ENCODE data around the gene ZNF396.

Gene ZNF396

GRCh38 chr18:35355140-35355618 lies 22.0 kb downstream of the ZNF396 start:
- WGBS (ENCODE audit: extremely low coverage, insufficient coverage, low lambda C conversion rate): no CpG with 5 or more reads among the region's 4 CpGs
- peaks cover 3% of the 10 kb centered on the region for H3K4me1 ChIP-seq (ENCODE audit: control insufficient read depth, low read depth, low read length)
- no peaks in the 10 kb centered on the region for H3K79me2 ChIP-seq (ENCODE audit: control insufficient read depth, insufficient read depth, low read length)
- peak overlapping the region; percentile 27 for H3K9ac ChIP-seq (ENCODE audit: low read length)
- H3K79me1 ChIP-seq (ENCODE audit: low read length): no peaks in the 10 kb centered on the region
- H3K36me3 ChIP-seq (ENCODE audit: control insufficient read depth, insufficient read depth, low read length): no peaks in the 10 kb centered on the region
- peak overlapping the region; percentile 97 for H4K8ac ChIP-seq (ENCODE audit: low read depth, low read length)
- H2BK120ac ChIP-seq (ENCODE audit: low read depth, low read length): peak overlapping the region; percentile 95
- H2AK5ac ChIP-seq (ENCODE audit: low read length): no peak overlapping the region
- peak overlapping the region; percentile 52 for H3K56ac ChIP-seq (ENCODE audit: low read length)
- no peak overlapping the region for H3K23ac ChIP-seq (ENCODE audit: low read length)
- peak overlapping the region; percentile 35 for H3K27ac ChIP-seq (ENCODE audit: low read depth, low read length)
- H3K4me3 ChIP-seq (ENCODE audit: low read length): no peak overlapping the region
- peak overlapping the region; percentile 78 for H4K5ac ChIP-seq (ENCODE audit: low read length)
- H3K4me2 ChIP-seq (ENCODE audit: low read length): no peak overlapping the region
- peak; percentile 96 for DNase-seq
- H3K27me3 ChIP-seq (ENCODE audit: insufficient read depth, low read length, poor library complexity): no peaks in the 10 kb centered on the region
- no peak overlapping the region for H2BK15ac ChIP-seq (replicated peaks; ENCODE audit: low read depth)
- peak overlapping the region; percentile 99 for H3K4ac ChIP-seq (ENCODE audit: low read depth, low read length)
- H3K18ac ChIP-seq (ENCODE audit: low read length): peak overlapping the region; percentile 94
- H2BK5ac ChIP-seq (ENCODE audit: low read length): peak overlapping the region; percentile 1

- Histone ChIP-seq H3K4ac (ENCODE audit: low read depth, low read length) (no peak overlapping the region), H3K36me3 (ENCODE audit: control insufficient read depth, insufficient read depth, low read length) (no peaks in the 10 kb centered on the region), H4K5ac (ENCODE audit: low read length) (no peak overlapping the region), H3K79me1 (ENCODE audit: low read length) (no peaks in the 10 kb centered on the region), H3K56ac (ENCODE audit: low read length) (no peak overlapping the region), H2BK5ac (ENCODE audit: low read length) (no peak overlapping the region), H2BK15ac (replicated peaks; ENCODE audit: low read depth) (no peak overlapping the region), H3K23ac (ENCODE audit: low read length) (no peak overlapping the region), H3K27ac (ENCODE audit: low read depth, low read length) (no peak overlapping the region), H3K4me1 (ENCODE audit: control insufficient read depth, low read depth, low read length) (peaks cover 3% of the 10 kb centered on the region), H4K8ac (ENCODE audit: low read depth, low read length) (no peak overlapping the region), H3K4me2 (ENCODE audit: low read length) (no peak overlapping the region), H3K9ac (ENCODE audit: low read length) (no peak overlapping the region), H3K79me2 (ENCODE audit: control insufficient read depth, insufficient read depth, low read length) (no peaks in the 10 kb centered on the region), H3K4me3 (ENCODE audit: low read length) (no peak overlapping the region), H3K18ac (ENCODE audit: low read length) (no peak overlapping the region), H3K27me3 (ENCODE audit: insufficient read depth, low read length, poor library complexity) (no peaks in the 10 kb centered on the region), H2AK5ac (ENCODE audit: low read length) (no peak overlapping the region), H2BK120ac (ENCODE audit: low read depth, low read length) (no peak overlapping the region)
- no peak for DNase-seq
Observed at GRCh38 chr18:35352778-35353177, 24.4 kb downstream of the ZNF396 start.

GRCh38 chr18:35352283-35352682 lies 24.9 kb downstream of the ZNF396 start:
- Histone ChIP-seq H3K4me2 (ENCODE audit: low read length) (no peak overlapping the region), H4K8ac (ENCODE audit: low read depth, low read length) (no peak overlapping the region)
- no CpG with 5 or more reads among the region's 2 CpGs for WGBS (ENCODE audit: extremely low coverage, insufficient coverage, low lambda C conversion rate)

GRCh38 chr18:35348001-35348400 lies 29.1 kb downstream of the ZNF396 start:
- H3K4me1 ChIP-seq (ENCODE audit: control insufficient read depth, low read depth, low read length): no peaks in the 10 kb centered on the region
- no peak overlapping the region for H2AK5ac ChIP-seq (ENCODE audit: low read length)
- no peak overlapping the region for H3K23ac ChIP-seq (ENCODE audit: low read length)
- no peak overlapping the region for H3K9ac ChIP-seq (ENCODE audit: low read length)
- H3K79me1 ChIP-seq (ENCODE audit: low read length): no peaks in the 10 kb centered on the region
- no peak overlapping the region for H3K4me2 ChIP-seq (ENCODE audit: low read length)
- H3K18ac ChIP-seq (ENCODE audit: low read length): no peak overlapping the region
- H3K4me3 ChIP-seq (ENCODE audit: low read length): no peak overlapping the region
- WGBS (ENCODE audit: extremely low coverage, insufficient coverage, low lambda C conversion rate): no CpG with 5 or more reads among the region's 3 CpGs
- no peak for DNase-seq
- H2BK15ac ChIP-seq (replicated peaks; ENCODE audit: low read depth): no peak overlapping the region
- no peak overlapping the region for H2BK5ac ChIP-seq (ENCODE audit: low read length)
- H4K8ac ChIP-seq (ENCODE audit: low read depth, low read length): no peak overlapping the region
- no peak overlapping the region for H4K5ac ChIP-seq (ENCODE audit: low read length)
- no peaks in the 10 kb centered on the region for H3K27me3 ChIP-seq (ENCODE audit: insufficient read depth, low read length, poor library complexity)
- no peak overlapping the region for H3K27ac ChIP-seq (ENCODE audit: low read depth, low read length)
- H2BK120ac ChIP-seq (ENCODE audit: low read depth, low read length): no peak overlapping the region
- peaks cover 8% of the 10 kb centered on the region for H3K79me2 ChIP-seq (ENCODE audit: control insufficient read depth, insufficient read depth, low read length)
- no peaks in the 10 kb centered on the region for H3K36me3 ChIP-seq (ENCODE audit: control insufficient read depth, insufficient read depth, low read length)
- no peak overlapping the region for H3K4ac ChIP-seq (ENCODE audit: low read depth, low read length)
- no peak overlapping the region for H3K56ac ChIP-seq (ENCODE audit: low read length)

More at GRCh38 chr18:35352283-35352682, 24.9 kb downstream of the ZNF396 start:
- Histone ChIP-seq H2BK5ac (ENCODE audit: low read length) (no peak overlapping the region), H3K18ac (ENCODE audit: low read length) (no peak overlapping the region), H2BK15ac (replicated peaks; ENCODE audit: low read depth) (no peak overlapping the region), H3K36me3 (ENCODE audit: control insufficient read depth, insufficient read depth, low read length) (no peaks in the 10 kb centered on the region), H3K79me2 (ENCODE audit: control insufficient read depth, insufficient read depth, low read length) (no peaks in the 10 kb centered on the region), H3K27me3 (ENCODE audit: insufficient read depth, low read length, poor library complexity) (no peaks in the 10 kb centered on the region), H3K79me1 (ENCODE audit: low read length) (no peaks in the 10 kb centered on the region), H2BK120ac (ENCODE audit: low read depth, low read length) (no peak overlapping the region), H3K27ac (ENCODE audit: low read depth, low read length) (no peak overlapping the region), H4K5ac (ENCODE audit: low read length) (no peak overlapping the region), H3K9ac (ENCODE audit: low read length) (no peak overlapping the region), H3K4me1 (ENCODE audit: control insufficient read depth, low read depth, low read length) (peaks cover 3% of the 10 kb centered on the region), H2AK5ac (ENCODE audit: low read length) (no peak overlapping the region), H3K23ac (ENCODE audit: low read length) (no peak overlapping the region), H3K56ac (ENCODE audit: low read length) (no peak overlapping the region), H3K4me3 (ENCODE audit: low read length) (no peak overlapping the region), H3K4ac (ENCODE audit: low read depth, low read length) (no peak overlapping the region)
- peak; percentile 37 for DNase-seq

GRCh38 chr18:35345950-35346349 lies 31.2 kb downstream of the ZNF396 start:
- no peaks in the 10 kb centered on the region for H3K27me3 ChIP-seq (ENCODE audit: insufficient read depth, low read length, poor library complexity)
- no CpG with 5 or more reads among the region's 1 CpG for WGBS (ENCODE audit: extremely low coverage, insufficient coverage, low lambda C conversion rate)

GRCh38 chr18:35345460-35345921 lies 31.6 kb downstream of the ZNF396 start:
- no peak overlapping the region for H3K4me2 ChIP-seq (ENCODE audit: low read length)
- H3K4me3 ChIP-seq (ENCODE audit: low read length): no peak overlapping the region

More at GRCh38 chr18:35345950-35346349, 31.2 kb downstream of the ZNF396 start:
- H2BK15ac ChIP-seq (replicated peaks; ENCODE audit: low read depth): no peak overlapping the region
- no peak overlapping the region for H2BK120ac ChIP-seq (ENCODE audit: low read depth, low read length)
- no peak overlapping the region for H3K4ac ChIP-seq (ENCODE audit: low read depth, low read length)
- H3K4me3 ChIP-seq (ENCODE audit: low read length): no peak overlapping the region
- peaks cover 2% of the 10 kb centered on the region for H3K79me1 ChIP-seq (ENCODE audit: low read length)
- no peaks in the 10 kb centered on the region for H3K4me1 ChIP-seq (ENCODE audit: control insufficient read depth, low read depth, low read length)
- H3K18ac ChIP-seq (ENCODE audit: low read length): no peak overlapping the region
- H3K4me2 ChIP-seq (ENCODE audit: low read length): no peak overlapping the region
- no peak overlapping the region for H2AK5ac ChIP-seq (ENCODE audit: low read length)
- H3K56ac ChIP-seq (ENCODE audit: low read length): no peak overlapping the region
- no peak for DNase-seq
- H3K9ac ChIP-seq (ENCODE audit: low read length): no peak overlapping the region
- H3K36me3 ChIP-seq (ENCODE audit: control insufficient read depth, insufficient read depth, low read length): no peaks in the 10 kb centered on the region
- H4K5ac ChIP-seq (ENCODE audit: low read length): no peak overlapping the region
- H3K23ac ChIP-seq (ENCODE audit: low read length): no peak overlapping the region
- H3K27ac ChIP-seq (ENCODE audit: low read depth, low read length): no peak overlapping the region
- H3K79me2 ChIP-seq (ENCODE audit: control insufficient read depth, insufficient read depth, low read length): peaks cover 25% of the 10 kb centered on the region
- H2BK5ac ChIP-seq (ENCODE audit: low read length): no peak overlapping the region
- no peak overlapping the region for H4K8ac ChIP-seq (ENCODE audit: low read depth, low read length)

More at GRCh38 chr18:35345460-35345921, 31.6 kb downstream of the ZNF396 start:
- Histone ChIP-seq H3K27me3 (ENCODE audit: insufficient read depth, low read length, poor library complexity) (no peaks in the 10 kb centered on the region), H2AK5ac (ENCODE audit: low read length) (no peak overlapping the region), H2BK120ac (ENCODE audit: low read depth, low read length) (no peak overlapping the region), H4K5ac (ENCODE audit: low read length) (no peak overlapping the region), H4K8ac (ENCODE audit: low read depth, low read length) (no peak overlapping the region), H3K79me1 (ENCODE audit: low read length) (peaks cover 4% of the 10 kb centered on the region), H3K36me3 (ENCODE audit: control insufficient read depth, insufficient read depth, low read length) (no peaks in the 10 kb centered on the region), H3K27ac (ENCODE audit: low read depth, low read length) (no peak overlapping the region), H2BK15ac (replicated peaks; ENCODE audit: low read depth) (no peak overlapping the region), H3K79me2 (ENCODE audit: control insufficient read depth, insufficient read depth, low read length) (peaks cover 29% of the 10 kb centered on the region), H3K4me1 (ENCODE audit: control insufficient read depth, low read depth, low read length) (no peaks in the 10 kb centered on the region), H3K23ac (ENCODE audit: low read length) (no peak overlapping the region), H3K56ac (ENCODE audit: low read length) (peak overlapping the region; percentile 54), H3K4ac (ENCODE audit: low read depth, low read length) (peak overlapping the region; percentile 70), H3K18ac (ENCODE audit: low read length) (no peak overlapping the region), H2BK5ac (ENCODE audit: low read length) (no peak overlapping the region), H3K9ac (ENCODE audit: low read length) (no peak overlapping the region)
- peak; percentile 69 for DNase-seq
- WGBS (ENCODE audit: extremely low coverage, insufficient coverage, low lambda C conversion rate): no CpG with 5 or more reads among the region's 6 CpGs

Measured in mesendoderm (in vitro differentiated cells).